ENCODE results near the gene DPH7. TPM values are rescaled to one million over a fixed set of nuclear protein-coding genes. Genes with fewer than 3 reads are reported as not detected.
A peak's percentile ranks its signal among the peaks of the same experiment; 100 is the strongest.
"Not testable (repeated sequence)": the region's sequence is repeated elsewhere in the genome, so short reads cannot be mapped to it uniquely, and the experiment has no call there.

The DPH7 gene
- total RNA-seq (2014; rRNA removed; shearing (Covaris generic)) = 27.0 and 32.6 TPM in 2 replicates
- polyA plus RNA-seq (2016; fragmentation: Nextera tagmentation; extraction: Ambion mirVana) = 24.1 and 26.7 TPM in 2 replicates

GRCh38 chr9:137578518-137579258, at the start of gene DPH7:
TSS of gene DPH7 (minus strand) at chr9:137578925. CDS start at chr9:137578777, 148 bp downstream.
- Histone ChIP-seq H3K36me3 (ENCODE audit: low read depth) (peaks cover 4% of the 10 kb centered on the region; the same call in 1 of the 2 replicates), H3K4me2 (ENCODE audit: unreplicated experiment) (peak within 1 kb of the TSS; percentile 87), H2AFZ (peak within 1 kb of the TSS; percentile 74), H3K27ac (peak within 1 kb of the TSS; percentile 76), H3K9me2 (ENCODE audit: insufficient read depth) (no peaks in the 10 kb centered on the region), H3K4me3 (peak within 1 kb of the TSS; percentile 84), H3K4me1 (ENCODE audit: insufficient read depth) (peaks cover 13% of the 10 kb centered on the region), H3K9me3 (ENCODE audit: low read depth) (no peaks in the 10 kb centered on the region), H3K27me3 (replicated peaks; ENCODE audit: insufficient read depth) (no peaks in the 10 kb centered on the region), H3F3A (ENCODE audit: insufficient read depth) (0 out of 2 replicates have a peak, but pooled peaks cover 5% of the 10 kb centered on the region), H3K9ac (peak within 1 kb of the TSS; percentile 86), H4K20me1 (ENCODE audit: insufficient read depth) (no peaks in the 10 kb centered on the region), H3K79me2 (ENCODE audit: insufficient read depth) (peaks cover 60% of the 10 kb centered on the region)
- in situ Hi-C loops (cut with MboI) = no loop called here
- peak; percentile 97 for DNase-seq
- 2% methylated on average over 42 to 57 of the region's 82 CpGs for WGBS, 2 experiments (ENCODE audit: low coverage in 1 of 2, low lambda C conversion rate in 2 of 2, missing lambda C conversion rate in 2 of 2)
- TF ChIP-seq EZH2 (IDR thresholded peaks at IDR 0.05; ENCODE audit: insufficient read depth, poor library complexity, severe bottlenecking) (no peak), EZH2phosphoT487 (IDR thresholded peaks at IDR 0.05; ENCODE audit: insufficient read depth, low read depth) (no peak)

- H4K20me1 ChIP-seq (ENCODE audit: insufficient read depth); H3K9ac ChIP-seq; H3K36me3 ChIP-seq (ENCODE audit: low read depth); H3K9me2 ChIP-seq (ENCODE audit: insufficient read depth); H3K9me3 ChIP-seq (ENCODE audit: low read depth); H3K27me3 ChIP-seq (replicated peaks; ENCODE audit: insufficient read depth); H3K4me2 ChIP-seq (ENCODE audit: unreplicated experiment); H3K27ac ChIP-seq; H3K4me1 ChIP-seq (ENCODE audit: insufficient read depth); DNase-seq; H2AFZ ChIP-seq; H3K4me3 ChIP-seq; in situ Hi-C loops (cut with MboI): not testable (repeated sequence)
- peaks cover 100% of the 10 kb centered on the region for H3K79me2 ChIP-seq (ENCODE audit: insufficient read depth)
- WGBS, 2 experiments (ENCODE audit: low coverage in 1 of 2, low lambda C conversion rate in 2 of 2, missing lambda C conversion rate in 2 of 2) = 94 to 97% methylated on average over 12 to 14 of the region's 14 CpGs
- 0 out of 2 replicates have a peak, but pooled peaks cover 11% of the 10 kb centered on the region for H3F3A ChIP-seq (ENCODE audit: insufficient read depth)
Observed at GRCh38 chr9:137627406-137627805, 48.7 kb upstream of the DPH7 start.

- H4K20me1 ChIP-seq (ENCODE audit: insufficient read depth) = peaks cover 3% of the 10 kb centered on the region; the same call in 1 of the 2 replicates
- H3K4me1 ChIP-seq (ENCODE audit: insufficient read depth) = peaks cover 7% of the 10 kb centered on the region
- H3K79me2 ChIP-seq (ENCODE audit: insufficient read depth) = peaks cover 100% of the 10 kb centered on the region
- 98% methylated on average over 4 of the region's 4 CpGs for WGBS, 2 experiments (ENCODE audit: low coverage in 1 of 2, low lambda C conversion rate in 2 of 2, missing lambda C conversion rate in 2 of 2)
- in situ Hi-C loops (cut with MboI) = no loop called here
- no peak overlapping the region for H3K4me3 ChIP-seq
- H3K27me3 ChIP-seq (replicated peaks; ENCODE audit: insufficient read depth) = no peaks in the 10 kb centered on the region
- no peak overlapping the region for H3K9ac ChIP-seq
- H3K4me2 ChIP-seq (ENCODE audit: unreplicated experiment) = no peak overlapping the region
- 0 out of 2 replicates have a peak, but pooled peaks cover 11% of the 10 kb centered on the region for H3F3A ChIP-seq (ENCODE audit: insufficient read depth)
- TF ChIP-seq EZH2phosphoT487 (IDR thresholded peaks at IDR 0.05; ENCODE audit: insufficient read depth, low read depth) (no peak), EZH2 (IDR thresholded peaks at IDR 0.05; ENCODE audit: insufficient read depth, poor library complexity, severe bottlenecking) (no peak)
- no peaks in the 10 kb centered on the region for H3K9me3 ChIP-seq (ENCODE audit: low read depth)
- H3K36me3 ChIP-seq (ENCODE audit: low read depth) = no peaks in the 10 kb centered on the region
- no peak overlapping the region for H3K27ac ChIP-seq
- no peaks in the 10 kb centered on the region for H3K9me2 ChIP-seq (ENCODE audit: insufficient read depth)
- H2AFZ ChIP-seq = no peak overlapping the region
- no peak for DNase-seq
Observed at GRCh38 chr9:137626464-137626863, 47.7 kb upstream of the DPH7 start.

- WGBS, 2 experiments (ENCODE audit: low coverage in 1 of 2, low lambda C conversion rate in 2 of 2, missing lambda C conversion rate in 2 of 2) = 75 to 79% methylated on average over 8 of the region's 8 CpGs
- H3K27ac ChIP-seq; H3K27me3 ChIP-seq (replicated peaks; ENCODE audit: insufficient read depth); H4K20me1 ChIP-seq (ENCODE audit: insufficient read depth); H3K9me2 ChIP-seq (ENCODE audit: insufficient read depth); H3K36me3 ChIP-seq (ENCODE audit: low read depth); H3K9me3 ChIP-seq (ENCODE audit: low read depth); H2AFZ ChIP-seq; DNase-seq; H3K9ac ChIP-seq; H3K4me3 ChIP-seq; in situ Hi-C loops (cut with MboI); H3K4me2 ChIP-seq (ENCODE audit: unreplicated experiment): not testable (repeated sequence)
- peaks cover 93% of the 10 kb centered on the region for H3K79me2 ChIP-seq (ENCODE audit: insufficient read depth)
- H3F3A ChIP-seq (ENCODE audit: insufficient read depth) = peaks cover 20% of the 10 kb centered on the region
- H3K4me1 ChIP-seq (ENCODE audit: insufficient read depth) = peaks cover 24% of the 10 kb centered on the region
Observed at GRCh38 chr9:137622211-137622610, 43.5 kb upstream of the DPH7 start.
